GM10248 (cell line): ENCODE data around the gene CHAF1B.

ENCODE experiments used
- CTCF ChIA-PET: fragments of 300-600 bp; sonication (Branson Sonifier 250); formaldehyde crosslinking; extraction: SDS; loops from one replicate; lab custom pipeline; 2021; ENCODE audit warnings: antibody characterized with exemption; lab: Yijun Ruan, JAX
- POLR2A ChIA-PET: fragments of 350-650 bp; sonication (Branson Sonifier 250); formaldehyde crosslinking; extraction: SDS; loops from one replicate; lab custom pipeline; 2020; ENCODE audit warnings: antibody characterized with exemption; lab: Yijun Ruan, JAX
- DNase-seq: peaks from one replicate; pipeline ENCODE4 v3.0.0; 2012; ENCODE audit errors: extremely low spot score
- TF ChIP-seq, protein P1 (sequence below): IDR thresholded peaks from 2 replicates; pipeline ENCODE4 v1.5.1; 2012; ENCODE audit warnings: mild to moderate bottlenecking, low read depth; ENCODE audit errors: extremely low read depth, missing control alignments, control extremely low read depth

CHAF1B gene

GRCh38 chr21:36347962-36348328 lies 37.2 kb upstream of the CHAF1B start:
- POLR2A ChIA-PET = no interaction called here
- no peak for DNase-seq

DNA sequence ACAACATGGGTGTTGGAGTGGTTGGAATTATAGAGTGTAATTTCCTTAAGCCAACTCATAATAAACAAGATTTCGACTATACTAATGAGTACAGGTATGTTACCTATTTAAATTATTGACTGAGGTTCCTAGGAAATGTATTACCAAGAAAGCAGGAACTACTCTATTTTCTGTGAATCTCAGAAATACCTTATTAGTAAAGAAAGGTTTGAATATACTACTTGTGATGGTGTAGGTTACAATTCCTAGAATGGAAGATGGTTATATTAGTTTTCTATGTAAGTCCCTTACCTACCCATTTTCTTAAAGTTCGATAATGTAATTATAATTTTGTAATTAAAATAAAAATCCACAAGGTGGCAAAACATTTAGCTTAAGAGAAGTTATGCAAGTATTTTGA lies 35.9 kb upstream of the CHAF1B start:
- CTCF ChIA-PET = interaction anchor here (1.0 to 1.5 kb wide), 2 partner anchors 11 to 208 kb away, joined by 3 read pairs; no protein-coding TSS in a partner anchor
- no peak for DNase-seq
- TF ChIP-seq, protein P1, sequence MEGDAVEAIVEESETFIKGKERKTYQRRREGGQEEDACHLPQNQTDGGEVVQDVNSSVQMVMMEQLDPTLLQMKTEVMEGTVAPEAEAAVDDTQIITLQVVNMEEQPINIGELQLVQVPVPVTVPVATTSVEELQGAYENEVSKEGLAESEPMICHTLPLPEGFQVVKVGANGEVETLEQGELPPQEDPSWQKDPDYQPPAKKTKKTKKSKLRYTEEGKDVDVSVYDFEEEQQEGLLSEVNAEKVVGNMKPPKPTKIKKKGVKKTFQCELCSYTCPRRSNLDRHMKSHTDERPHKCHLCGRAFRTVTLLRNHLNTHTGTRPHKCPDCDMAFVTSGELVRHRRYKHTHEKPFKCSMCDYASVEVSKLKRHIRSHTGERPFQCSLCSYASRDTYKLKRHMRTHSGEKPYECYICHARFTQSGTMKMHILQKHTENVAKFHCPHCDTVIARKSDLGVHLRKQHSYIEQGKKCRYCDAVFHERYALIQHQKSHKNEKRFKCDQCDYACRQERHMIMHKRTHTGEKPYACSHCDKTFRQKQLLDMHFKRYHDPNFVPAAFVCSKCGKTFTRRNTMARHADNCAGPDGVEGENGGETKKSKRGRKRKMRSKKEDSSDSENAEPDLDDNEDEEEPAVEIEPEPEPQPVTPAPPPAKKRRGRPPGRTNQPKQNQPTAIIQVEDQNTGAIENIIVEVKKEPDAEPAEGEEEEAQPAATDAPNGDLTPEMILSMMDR = no peak

More at GRCh38 chr21:36347962-36348328, 37.2 kb upstream of the CHAF1B start:
- TF ChIP-seq, protein P1 = no peak
- CTCF ChIA-PET = interaction anchor here (0.9 to 1.0 kb wide), 2 partner anchors 10 to 15 kb away, joined by 3 read pairs; no protein-coding TSS in a partner anchor

DNA sequence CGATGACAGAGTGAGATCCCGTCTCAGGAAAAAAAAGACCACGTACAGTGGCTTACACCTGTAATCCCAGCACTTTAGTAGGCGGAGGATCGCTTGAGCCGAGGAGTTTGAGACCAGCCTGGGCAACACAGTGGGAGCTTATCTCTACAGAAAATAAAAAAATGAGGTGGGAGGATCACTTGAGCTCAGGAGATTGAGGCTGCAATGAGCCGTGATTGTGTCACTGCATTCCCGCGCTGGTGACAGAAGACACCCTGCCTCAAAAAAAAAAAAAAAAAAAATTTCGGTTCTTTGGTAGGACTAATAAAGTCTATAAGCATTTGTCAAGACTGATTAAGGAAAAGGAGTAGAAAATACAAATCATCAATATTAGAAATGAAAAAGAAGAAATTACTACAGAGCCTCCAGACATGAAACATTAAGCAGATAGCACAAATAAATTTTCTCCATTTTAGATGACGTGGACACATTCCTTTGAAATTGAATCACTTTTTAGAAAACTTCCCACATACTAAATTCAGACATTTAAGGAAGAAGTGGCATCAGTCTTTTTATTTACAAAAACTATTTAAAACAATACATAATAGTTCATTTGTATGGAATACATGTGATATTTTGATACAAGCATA lies 34.8 kb upstream of the CHAF1B start:
- CTCF ChIA-PET = interaction anchor here (1.0 to 1.5 kb wide), 2 partner anchors 12 to 209 kb away, joined by 3 read pairs; no protein-coding TSS in a partner anchor
- TF ChIP-seq, protein P1 = no peak
- POLR2A ChIA-PET = no interaction called here
- no peak for DNase-seq

More for the DNA sequence above, 35.9 kb upstream of the CHAF1B start:
- POLR2A ChIA-PET = no interaction called here

DNA sequence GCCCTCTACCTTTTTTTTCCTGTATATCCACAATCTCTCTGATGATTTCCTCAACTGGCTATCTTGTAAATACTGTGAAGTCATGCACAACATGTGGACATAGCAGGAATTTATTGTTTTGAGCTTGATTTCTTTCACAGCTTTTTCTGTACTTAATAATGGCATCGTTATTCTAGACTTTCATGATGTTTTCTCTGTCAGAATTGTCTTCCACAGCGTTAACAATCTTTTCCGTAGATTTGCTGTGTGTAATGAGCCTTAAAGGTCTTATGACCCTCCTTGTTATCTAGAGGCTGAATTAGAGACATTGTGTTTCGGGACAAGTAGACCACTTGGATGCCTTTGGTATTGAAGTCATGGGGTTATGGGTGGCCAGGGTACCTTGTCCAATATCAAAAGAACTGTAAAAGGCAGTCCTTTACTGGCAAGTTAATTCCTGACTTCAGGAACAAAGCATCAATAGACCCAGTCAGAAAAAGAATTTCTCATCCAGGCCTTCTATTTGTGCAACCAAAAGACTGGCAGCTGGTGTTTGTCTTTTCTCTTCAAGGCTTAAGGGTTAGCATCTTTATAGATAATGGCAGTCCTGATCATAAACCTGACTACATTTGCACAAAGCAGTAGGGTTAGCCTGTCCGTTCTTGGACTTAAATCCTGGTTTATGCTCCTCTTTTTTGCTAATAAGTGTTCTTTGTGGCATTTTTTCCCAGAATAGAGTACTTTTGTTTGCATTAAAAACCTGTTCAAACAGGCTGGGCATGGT lies 30.1 kb upstream of the CHAF1B start:
- TF ChIP-seq, protein P1 = no peak
- CTCF ChIA-PET = no interaction called here
- no peak for DNase-seq
- POLR2A ChIA-PET = no interaction called here

- ChIA-PET POLR2A (no interaction called here), CTCF (no interaction called here)
- TF ChIP-seq, protein P1 = no peak
- DNase-seq = no peak
These were observed 29.3 kb upstream of the CHAF1B start for GRCh38 chr21:36355868-36356267.

- TF ChIP-seq, protein P1 = no peak
- ChIA-PET POLR2A (no interaction called here), CTCF (no interaction called here)
- DNase-seq = no peak
These were observed 26.0 kb upstream of the CHAF1B start for GRCh38 chr21:36359185-36359584.
